Left lung (tissue), 10 donors: ENCODE results near the gene KLF11. TPM values are rescaled to one million over a fixed set of nuclear protein-coding genes. Genes with fewer than 3 reads are reported as not detected.

Experiments used
- ATAC-seq: fragments of 200-7000 bp; cut with Tn5 transposase; one replicate; pipeline ENCODE4 v1.9.1; 2020; ENCODE audit warnings: moderate library complexity
- DNase-seq, 4 donors: peaks; one replicate each; pipeline ENCODE4 v3.0.0-alpha.2; 2013 to 2020
- H3K27ac ChIP-seq, 2 donors: fragments of 200-600 bp; sonication (generic) in 1 of 2; one replicate each; pipeline versions ENCODE4 v1.5.0 to v1.8.0; 2020 to 2021
- H3K27me3 ChIP-seq, 2 donors: fragments of 200-600 bp; sonication (generic) in 1 of 2; one replicate each; pipeline versions ENCODE4 v1.5.0 to v1.8.0; 2020 to 2021
- H3K36me3 ChIP-seq, 2 donors: fragments of 200-600 bp; sonication (generic) in 1 of 2; one replicate each; pipeline versions ENCODE4 v1.5.0 to v1.8.0; 2020 to 2021
- H3K4me1 ChIP-seq, 2 donors: fragments of 200-600 bp; one replicate each; pipeline ENCODE4 v1.8.0; 2021
- H3K4me3 ChIP-seq, 2 donors: fragments of 200-600 bp; sonication (generic) in 1 of 2; one replicate each; pipeline versions ENCODE4 v1.5.0 to v1.8.0; 2020 to 2021; ENCODE audit warnings: mild to moderate bottlenecking in 1 of 2
- H3K9me3 ChIP-seq, 2 donors: fragments of 200-600 bp; sonication (generic) in 1 of 2; one replicate each; pipeline versions ENCODE4 v1.5.0 to v1.8.0; 2020 to 2021
- intact Hi-C, 2 donors: fragments of 100-400 bp; cut with DNase I; formaldehyde crosslinking; loops; one replicate each; pipeline versions ENCODE4 v1.11.2 to v1.14.2; 2022
- polyA plus RNA-seq, 6 donors: library from polyadenylated mRNA; unstranded; fragments of 120-200 nt; gene quantifications; one replicate each; pipeline ENCODE4 v1.2.1, GENCODE V29; 2013; ENCODE audit not compliant: insufficient read length in 6 of 6
- total RNA-seq, 2 donors: library from RNA; stranded (reverse); fragmentation: NEBNext Ultra II Directional; extraction: Animal tissue kit (Norgen Biotek cat#: 25700); gene quantifications; one replicate each; pipeline ENCODE4 v1.2.1, GENCODE V29; 2021
- TF ChIP-seq, protein P1 (sequence below), 2 donors: fragments of 200-600 bp; sonication (generic) in 1 of 2; IDR thresholded peaks; one replicate each; pipeline versions ENCODE4 v1.5.0 to v1.8.0; 2021; ENCODE audit warnings: antibody characterized with exemption in 2 of 2
- donor health status: DM: no; HTN: yes; CAD: no.
- donor health status: DM: no; HTN: no; CAD: no.

The KLF11 gene
- total and polyA plus RNA-seq, 8 donors = 15.7 to 23.0 (median 20.0) TPM

DNA sequence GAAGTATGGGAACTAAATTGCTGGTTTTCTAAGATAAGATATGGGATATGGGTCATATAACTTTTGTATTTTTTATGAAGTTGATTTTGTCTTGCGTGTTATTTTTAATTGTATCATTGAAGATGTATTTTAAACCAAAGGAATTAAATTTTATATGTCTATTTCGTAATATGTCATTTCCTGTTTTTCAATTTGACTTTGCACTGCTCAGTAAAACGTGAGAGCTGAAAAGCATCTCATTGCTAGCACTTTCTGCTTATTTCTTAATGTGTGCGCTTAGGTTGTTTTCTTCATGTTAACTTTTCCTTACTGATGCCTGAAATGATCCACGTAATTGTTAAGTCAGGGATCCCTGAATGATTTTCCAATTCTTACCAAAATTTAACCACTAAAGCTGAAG lies 41.2 kb upstream of the KLF11 start:
- H3K36me3 ChIP-seq = no peaks in the 10 kb centered on the region
- no peak for DNase-seq
- no peak overlapping the region for H3K27ac ChIP-seq
- TF ChIP-seq, protein P1, sequence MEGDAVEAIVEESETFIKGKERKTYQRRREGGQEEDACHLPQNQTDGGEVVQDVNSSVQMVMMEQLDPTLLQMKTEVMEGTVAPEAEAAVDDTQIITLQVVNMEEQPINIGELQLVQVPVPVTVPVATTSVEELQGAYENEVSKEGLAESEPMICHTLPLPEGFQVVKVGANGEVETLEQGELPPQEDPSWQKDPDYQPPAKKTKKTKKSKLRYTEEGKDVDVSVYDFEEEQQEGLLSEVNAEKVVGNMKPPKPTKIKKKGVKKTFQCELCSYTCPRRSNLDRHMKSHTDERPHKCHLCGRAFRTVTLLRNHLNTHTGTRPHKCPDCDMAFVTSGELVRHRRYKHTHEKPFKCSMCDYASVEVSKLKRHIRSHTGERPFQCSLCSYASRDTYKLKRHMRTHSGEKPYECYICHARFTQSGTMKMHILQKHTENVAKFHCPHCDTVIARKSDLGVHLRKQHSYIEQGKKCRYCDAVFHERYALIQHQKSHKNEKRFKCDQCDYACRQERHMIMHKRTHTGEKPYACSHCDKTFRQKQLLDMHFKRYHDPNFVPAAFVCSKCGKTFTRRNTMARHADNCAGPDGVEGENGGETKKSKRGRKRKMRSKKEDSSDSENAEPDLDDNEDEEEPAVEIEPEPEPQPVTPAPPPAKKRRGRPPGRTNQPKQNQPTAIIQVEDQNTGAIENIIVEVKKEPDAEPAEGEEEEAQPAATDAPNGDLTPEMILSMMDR (IDR thresholded peaks at IDR 0.05) = no peak
- no peak for ATAC-seq
- intact Hi-C loops = no loop called here
- peaks cover 0 to 16% of the 10 kb centered on the region in 2 donors for H3K27me3 ChIP-seq
- H3K9me3 ChIP-seq = no peaks in the 10 kb centered on the region
- H3K4me3 ChIP-seq = no peak overlapping the region
- peaks cover 0 to 4% of the 10 kb centered on the region in 2 donors for H3K4me1 ChIP-seq

DNA sequence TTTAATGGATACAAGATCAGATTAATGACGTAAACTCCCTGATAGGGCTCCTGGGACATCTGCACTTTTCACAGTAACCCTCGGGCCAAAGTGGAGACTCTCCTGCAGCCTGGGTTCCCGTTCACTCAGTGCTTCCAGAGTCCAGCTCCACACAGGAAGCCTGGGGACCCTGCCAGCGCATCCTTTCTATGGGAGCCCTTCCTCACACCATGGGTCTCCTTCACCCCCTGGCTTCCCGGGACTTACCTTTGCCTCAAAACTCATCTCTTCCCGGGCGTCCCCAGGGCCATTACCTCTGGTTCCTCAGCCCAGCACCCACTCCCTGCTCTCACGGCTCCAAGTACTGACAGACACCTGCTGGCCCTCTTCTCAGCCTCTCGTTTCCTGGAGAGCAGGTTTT lies 40.7 kb upstream of the KLF11 start:
- ATAC-seq (no peak), DNase-seq (peak in 1 of 4 donors; percentile 22)
- H3K27me3 ChIP-seq = peaks cover 0 to 16% of the 10 kb centered on the region in 2 donors
- peaks cover 0 to 4% of the 10 kb centered on the region in 2 donors for H3K4me1 ChIP-seq
- H3K4me3 ChIP-seq = no peak overlapping the region
- H3K36me3 ChIP-seq = no peaks in the 10 kb centered on the region
- no peaks in the 10 kb centered on the region for H3K9me3 ChIP-seq
- intact Hi-C loops = no loop called here
- no peak overlapping the region for H3K27ac ChIP-seq
- TF ChIP-seq, protein P1 (IDR thresholded peaks at IDR 0.05) = no peak

DNA sequence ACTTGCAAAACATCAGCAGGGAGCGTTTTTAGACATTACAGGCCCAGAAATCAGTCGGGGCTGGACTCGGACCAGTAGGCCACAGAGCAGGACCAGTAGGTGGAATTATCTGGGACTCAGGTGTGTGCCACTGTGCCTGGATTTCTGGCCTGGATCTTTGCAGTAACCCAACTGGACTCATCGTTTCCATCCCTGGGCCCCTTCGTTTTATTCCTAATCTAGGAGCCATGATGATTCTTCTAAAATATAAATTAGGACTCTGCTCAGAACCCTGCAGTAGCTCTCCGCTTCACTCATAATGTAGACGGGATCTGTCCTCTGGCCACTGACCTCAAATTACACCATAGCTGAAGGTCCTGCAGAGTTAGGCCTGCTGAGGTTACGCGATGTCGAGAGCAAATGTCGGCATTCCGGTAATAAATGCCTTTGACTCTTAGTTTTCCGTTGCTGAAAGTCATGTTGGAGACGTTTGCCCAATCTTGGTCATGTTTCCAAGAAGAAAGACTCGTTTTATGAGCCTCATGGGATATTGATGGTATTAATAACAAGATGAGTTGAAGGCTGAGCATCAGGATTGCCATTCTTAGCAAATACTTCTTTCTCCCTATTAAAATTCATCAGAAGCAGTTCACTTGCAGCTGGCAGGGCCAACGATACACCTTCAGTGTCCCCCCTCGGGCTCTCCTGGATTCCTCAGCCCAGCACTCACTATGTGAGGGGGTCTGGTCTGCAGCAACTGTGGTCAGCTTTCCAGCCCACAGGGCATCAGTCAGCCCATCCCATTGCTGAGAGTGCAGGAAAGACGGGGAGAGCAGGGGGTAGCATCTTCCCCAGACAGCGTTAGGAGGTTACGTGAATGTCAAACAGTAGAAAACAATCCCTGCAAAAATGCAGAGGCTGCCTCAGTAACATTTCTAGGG lies 39.9 kb upstream of the KLF11 start:
- DNase-seq = no peak
- no peak overlapping the region for H3K4me3 ChIP-seq

DNA sequence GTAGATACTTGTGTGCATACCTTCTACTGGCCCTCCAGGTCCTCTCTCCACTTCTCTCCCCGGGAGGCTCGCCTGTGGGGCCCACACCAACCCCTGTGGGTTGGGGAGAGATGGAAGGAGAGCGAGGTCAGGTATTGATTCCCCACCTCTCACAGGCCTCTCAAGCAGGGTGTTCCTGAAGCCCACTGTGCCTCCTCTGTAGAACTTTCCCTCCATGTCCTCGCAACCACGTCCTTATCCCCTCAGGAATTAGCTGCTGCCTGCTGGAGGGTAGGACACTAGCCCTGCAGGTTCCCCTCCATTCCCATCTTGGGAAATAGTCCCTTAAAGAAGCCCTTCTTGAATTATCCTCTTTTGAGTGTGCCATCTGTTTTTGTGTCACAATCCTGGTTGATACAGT lies 38.9 kb upstream of the KLF11 start:
- H3K36me3 ChIP-seq = no peaks in the 10 kb centered on the region
- no peaks in the 10 kb centered on the region for H3K9me3 ChIP-seq
- DNase-seq = peak in 1 of 4 donors; percentile 22
- H3K27me3 ChIP-seq = peaks cover 0 to 16% of the 10 kb centered on the region in 2 donors
- peaks cover 2 to 4% of the 10 kb centered on the region in 2 donors for H3K4me1 ChIP-seq
- H3K27ac ChIP-seq = no peak overlapping the region
- ATAC-seq = no peak
- no peak overlapping the region for H3K4me3 ChIP-seq
- TF ChIP-seq, protein P1 (IDR thresholded peaks at IDR 0.05) = no peak
- intact Hi-C loops = no loop called here

More for the DNA sequence above, 39.9 kb upstream of the KLF11 start:
- no peaks in the 10 kb centered on the region for H3K36me3 ChIP-seq
- intact Hi-C loops = no loop called here
- peaks cover 0 to 16% of the 10 kb centered on the region in 2 donors for H3K27me3 ChIP-seq
- no peak for ATAC-seq
- no peak overlapping the region for H3K27ac ChIP-seq
- TF ChIP-seq, protein P1 (IDR thresholded peaks at IDR 0.05) = no peak
- peaks cover 0 to 4% of the 10 kb centered on the region in 2 donors for H3K4me1 ChIP-seq
- H3K9me3 ChIP-seq = no peaks in the 10 kb centered on the region

DNA sequence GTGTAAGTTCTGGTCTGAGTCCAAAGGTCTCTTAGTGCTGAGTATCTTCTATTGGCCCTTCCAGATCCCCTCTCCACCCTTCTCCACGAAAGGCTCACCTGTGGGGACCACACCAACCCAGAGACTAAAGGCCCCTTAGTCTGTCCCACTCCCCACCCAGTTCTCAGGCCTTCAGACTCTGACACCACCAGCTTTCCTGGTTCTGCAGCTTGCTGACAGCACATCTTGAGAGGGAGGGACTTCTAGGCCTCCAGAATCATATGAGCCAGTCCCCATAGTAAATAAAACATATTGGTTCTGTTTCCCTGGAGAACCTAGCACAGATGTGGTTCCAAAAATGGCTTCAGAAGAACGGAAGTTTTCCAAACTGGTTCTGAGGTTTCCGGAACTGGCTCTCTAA lies 38.5 kb upstream of the KLF11 start:
- H3K27ac ChIP-seq = no peak overlapping the region
- H3K9me3 ChIP-seq = no peaks in the 10 kb centered on the region
- no peak for DNase-seq
- peaks cover 6 to 7% of the 10 kb centered on the region in 2 donors for H3K4me1 ChIP-seq
- H3K4me3 ChIP-seq = no peak overlapping the region
- no peaks in the 10 kb centered on the region for H3K36me3 ChIP-seq
- peaks cover 0 to 16% of the 10 kb centered on the region in 2 donors for H3K27me3 ChIP-seq
- TF ChIP-seq, protein P1 (IDR thresholded peaks at IDR 0.05) = no peak
- intact Hi-C loops = no loop called here
- no peak for ATAC-seq
